PC-9 (cell line): Measurements from ENCODE around the gene STRADA. TPM values are rescaled to one million over a fixed set of nuclear protein-coding genes. Genes with fewer than 3 reads are reported as not detected.

ENCODE experiments used
- BruUV-seq: library from RNA; stranded (reverse); fragments of 400-500 nt; replicated peaks from 2 replicates; lab custom pipeline; 2021; lab: Mats Ljungman, UMichigan
- CTCF ChIA-PET: fragments of 300-600 bp; sonication (Branson Sonifier 250); formaldehyde crosslinking; loops from one replicate; lab custom pipeline; 2022; ENCODE audit warnings: antibody characterized with exemption; lab: Charles Lee
- POLR2A ChIA-PET: fragments of 300-600 bp; sonication (Branson Sonifier 250); formaldehyde crosslinking; loops from one replicate; lab custom pipeline; 2022; ENCODE audit warnings: antibody characterized with exemption; ENCODE audit not compliant: unreplicated experiment; lab: Charles Lee
- DNase-seq, 2 experiments: peaks; one replicate each; pipeline versions ENCODE4 v3.0.0 to v3.0.0-alpha.2; 2015 to 2022; ENCODE audit warnings: mixed read lengths in 1 of 2
- H2AFZ ChIP-seq: fragments of 200-600 bp; sonication (generic); 2 replicates; pipeline ENCODE4 v1.8.1; 2017; ENCODE audit warnings: antibody characterized with exemption
- H3F3A ChIP-seq: fragments of 200-600 bp; sonication (generic); 2 replicates; pipeline ENCODE4 v1.8.1; 2017; ENCODE audit warnings: antibody characterized with exemption, mild to moderate bottlenecking, low read depth; ENCODE audit not compliant: insufficient read depth
- H3K27ac ChIP-seq: fragments of 200-600 bp; sonication (generic); 2 replicates; pipeline ENCODE4 v1.6.1; 2016; ENCODE audit warnings: mixed run types
- H3K27me3 ChIP-seq: fragments of 200-600 bp; sonication (generic); 2 replicates; pipeline ENCODE4 v1.6.1; 2016; ENCODE audit warnings: low read depth, mixed run types; ENCODE audit not compliant: insufficient read depth
- H3K36me3 ChIP-seq: fragments of 200-600 bp; sonication (generic); 2 replicates; pipeline ENCODE4 v1.6.1; 2016; ENCODE audit warnings: low read depth, mixed run types
- H3K4me1 ChIP-seq: fragments of 200-600 bp; sonication (generic); replicated peaks from 2 replicates; pipeline ENCODE4 v1.6.1; 2016; ENCODE audit warnings: mixed run types; ENCODE audit not compliant: insufficient read depth
- H3K4me2 ChIP-seq: fragments of 200-600 bp; sonication (generic); 2 replicates; pipeline ENCODE4 v1.6.1; 2017; ENCODE audit warnings: mixed run types
- H3K4me3 ChIP-seq: fragments of 200-600 bp; sonication (generic); 2 replicates; pipeline ENCODE4 v1.6.1; 2016; ENCODE audit warnings: mixed run types
- H3K79me2 ChIP-seq: fragments of 200-600 bp; sonication (generic); 2 replicates; pipeline ENCODE4 v1.6.1; 2017; ENCODE audit warnings: low read depth, mixed run types
- H3K9me2 ChIP-seq: fragments of 200-600 bp; sonication (generic); 2 replicates; pipeline ENCODE4 v1.8.1; 2017; ENCODE audit warnings: mild to moderate bottlenecking; ENCODE audit not compliant: insufficient read depth
- H3K9me3 ChIP-seq: fragments of 200-600 bp; sonication (generic); 2 replicates; pipeline ENCODE4 v1.8.1; 2016; ENCODE audit warnings: low read depth; ENCODE audit not compliant: insufficient read depth
- H4K20me1 ChIP-seq: fragments of 200-600 bp; sonication (generic); 2 replicates; pipeline ENCODE4 v1.8.1; 2017; ENCODE audit not compliant: insufficient read depth
- CTCF ChIP-seq: fragments of 200-600 bp; sonication (generic); conservative IDR thresholded peaks from 2 replicates; pipeline ENCODE4 v1.6.1; 2017; ENCODE audit warnings: mixed run types, antibody characterized with exemption, mild to moderate bottlenecking, moderate library complexity
- EZH2 ChIP-seq: fragments of 200-600 bp; sonication (generic); IDR thresholded peaks from 2 replicates; pipeline ENCODE4 v1.8.0; 2017; ENCODE audit warnings: antibody characterized with exemption, low read depth
- intact Hi-C: fragments of 100-400 bp; cut with micrococcal nuclease; formaldehyde crosslinking; loops from one replicate; pipeline ENCODE4 v1.10.0; 2022; ENCODE audit not compliant: unreplicated experiment
- total RNA-seq: library from RNA; stranded (reverse); gene quantifications from 2 replicates; pipeline ENCODE4 v1.2.3, GENCODE V29; 2021

STRADA gene
- total RNA-seq, 1 experiment from 2014 or later = 28.8 TPM

GRCh38 chr17:63718988-63719387, 22.6 kb downstream of the STRADA start:
- POLR2A ChIA-PET = no interaction called here
- Histone ChIP-seq H4K20me1 (no peaks in the 10 kb centered on the region), H3F3A (no peaks in the 10 kb centered on the region), H3K4me3 (no peak overlapping the region), H3K79me2 (no peaks in the 10 kb centered on the region), H3K9me3 (no peaks in the 10 kb centered on the region), H3K9me2 (no peaks in the 10 kb centered on the region), H2AFZ (no peak overlapping the region), H3K4me1 (no peaks in the 10 kb centered on the region), H3K36me3 (no peaks in the 10 kb centered on the region), H3K4me2 (no peak overlapping the region), H3K27me3 (no peaks in the 10 kb centered on the region), H3K27ac (no peak overlapping the region)
- intact Hi-C loops = no loop called here
- TF ChIP-seq CTCF = no peak
- no peak for TF ChIP-seq EZH2
- BruUV-seq = no TSS peak
- CTCF ChIA-PET = no interaction called here
- DNase-seq = no peak

- H4K20me1 ChIP-seq = no peaks in the 10 kb centered on the region
- H3K9me2 ChIP-seq = no peaks in the 10 kb centered on the region
- H3K4me3 ChIP-seq = no peak overlapping the region
- POLR2A ChIA-PET = interaction anchor here (0.6 to 0.9 kb wide), 2 partner anchors 57 to 166 kb away, joined by 3 to 9 read pairs; no protein-coding TSS in a partner anchor
- H2AFZ ChIP-seq = no peak overlapping the region
- H3K27ac ChIP-seq = no peak overlapping the region
- no peaks in the 10 kb centered on the region for H3K9me3 ChIP-seq
- TF ChIP-seq CTCF (no peak), EZH2 (no peak)
- CTCF ChIA-PET = no interaction called here
- intact Hi-C loops = no loop called here
- no peaks in the 10 kb centered on the region for H3K36me3 ChIP-seq
- no peaks in the 10 kb centered on the region for H3F3A ChIP-seq
- no peaks in the 10 kb centered on the region for H3K27me3 ChIP-seq
- no peak overlapping the region for H3K4me2 ChIP-seq
- H3K4me1 ChIP-seq = no peaks in the 10 kb centered on the region
- no peak for DNase-seq
- BruUV-seq = no TSS peak
- no peaks in the 10 kb centered on the region for H3K79me2 ChIP-seq
Measured at GRCh38 chr17:63716426-63716825, 25.2 kb downstream of the STRADA start.

GRCh38 chr17:63714550-63715277, 26.9 kb downstream of the STRADA start:
- no peaks in the 10 kb centered on the region for H3K79me2 ChIP-seq
- H3F3A ChIP-seq = no peaks in the 10 kb centered on the region
- no peaks in the 10 kb centered on the region for H3K36me3 ChIP-seq
- no peak overlapping the region for H3K4me3 ChIP-seq
- H3K27me3 ChIP-seq = no peaks in the 10 kb centered on the region
- H3K27ac ChIP-seq = no peak overlapping the region
- H3K9me2 ChIP-seq = no peaks in the 10 kb centered on the region
- intact Hi-C loops = no loop called here
- no peak for TF ChIP-seq CTCF
- no peak overlapping the region for H2AFZ ChIP-seq
- no peaks in the 10 kb centered on the region for H3K9me3 ChIP-seq
- no peak for DNase-seq
- ChIA-PET POLR2A (no interaction called here), CTCF (no interaction called here)
- H3K4me2 ChIP-seq = no peak overlapping the region
- H3K4me1 ChIP-seq = no peaks in the 10 kb centered on the region
- no peaks in the 10 kb centered on the region for H4K20me1 ChIP-seq
- BruUV-seq = no TSS peak
